Lower leg skin (tissue), 3 donors: Measurements from ENCODE around the gene SERPIND1.

Experiments used
- POLR2A ChIP-seq, 2 donors: fragments of 450-650 bp; IDR thresholded peaks; one replicate each; pipeline ENCODE4 v1.6.1; 2016 to 2017; ENCODE audit warnings: antibody characterized with exemption in 2 of 2, mild to moderate bottlenecking in 1 of 2, moderate library complexity in 1 of 2
- TF ChIP-seq, protein P1 (sequence below), 3 donors: fragments of 450-650 bp; IDR thresholded peaks; one replicate each; pipeline ENCODE4 v1.5.1; 2016; ENCODE audit warnings: antibody characterized with exemption in 3 of 3, mild to moderate bottlenecking in 3 of 3, moderate library complexity in 2 of 3

GRCh38 chr22:20804650-20805049, 30.7 kb downstream of the SERPIND1 start:
- TF ChIP-seq, protein P1, sequence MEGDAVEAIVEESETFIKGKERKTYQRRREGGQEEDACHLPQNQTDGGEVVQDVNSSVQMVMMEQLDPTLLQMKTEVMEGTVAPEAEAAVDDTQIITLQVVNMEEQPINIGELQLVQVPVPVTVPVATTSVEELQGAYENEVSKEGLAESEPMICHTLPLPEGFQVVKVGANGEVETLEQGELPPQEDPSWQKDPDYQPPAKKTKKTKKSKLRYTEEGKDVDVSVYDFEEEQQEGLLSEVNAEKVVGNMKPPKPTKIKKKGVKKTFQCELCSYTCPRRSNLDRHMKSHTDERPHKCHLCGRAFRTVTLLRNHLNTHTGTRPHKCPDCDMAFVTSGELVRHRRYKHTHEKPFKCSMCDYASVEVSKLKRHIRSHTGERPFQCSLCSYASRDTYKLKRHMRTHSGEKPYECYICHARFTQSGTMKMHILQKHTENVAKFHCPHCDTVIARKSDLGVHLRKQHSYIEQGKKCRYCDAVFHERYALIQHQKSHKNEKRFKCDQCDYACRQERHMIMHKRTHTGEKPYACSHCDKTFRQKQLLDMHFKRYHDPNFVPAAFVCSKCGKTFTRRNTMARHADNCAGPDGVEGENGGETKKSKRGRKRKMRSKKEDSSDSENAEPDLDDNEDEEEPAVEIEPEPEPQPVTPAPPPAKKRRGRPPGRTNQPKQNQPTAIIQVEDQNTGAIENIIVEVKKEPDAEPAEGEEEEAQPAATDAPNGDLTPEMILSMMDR (IDR thresholded peaks at IDR 0.05): no peak
- TF ChIP-seq POLR2A (IDR thresholded peaks at IDR 0.05): no peak
